Measurements from ENCODE around the gene MAN2B2.
A peak's percentile ranks its signal among the peaks of the same experiment; 100 is the strongest.

Gene MAN2B2

DNA sequence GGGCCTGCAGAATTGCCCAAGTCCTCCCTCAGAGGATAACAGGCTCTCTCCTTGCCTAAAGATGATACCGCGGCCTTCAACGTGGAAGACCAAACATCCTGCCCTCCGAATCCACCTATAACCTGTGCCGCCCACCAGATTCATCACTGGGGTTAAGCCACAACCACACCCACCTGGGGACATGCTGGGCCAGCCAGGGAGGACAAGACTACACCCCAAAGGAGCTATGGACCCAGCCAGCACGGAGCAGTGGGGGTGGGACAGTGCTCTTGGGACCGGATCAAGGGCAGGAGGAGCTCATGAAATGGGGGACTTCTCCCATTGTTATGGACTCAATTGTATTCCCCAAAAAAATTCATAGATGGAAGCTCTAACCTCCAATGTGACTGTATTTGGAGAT lies 6.8 kb upstream of the MAN2B2 start:
- no peak for DNase-seq

- peak; percentile 73 for DNase-seq
Observed at GRCh38 chr4:6568689-6569332, 6.2 kb upstream of the MAN2B2 start.

DNA sequence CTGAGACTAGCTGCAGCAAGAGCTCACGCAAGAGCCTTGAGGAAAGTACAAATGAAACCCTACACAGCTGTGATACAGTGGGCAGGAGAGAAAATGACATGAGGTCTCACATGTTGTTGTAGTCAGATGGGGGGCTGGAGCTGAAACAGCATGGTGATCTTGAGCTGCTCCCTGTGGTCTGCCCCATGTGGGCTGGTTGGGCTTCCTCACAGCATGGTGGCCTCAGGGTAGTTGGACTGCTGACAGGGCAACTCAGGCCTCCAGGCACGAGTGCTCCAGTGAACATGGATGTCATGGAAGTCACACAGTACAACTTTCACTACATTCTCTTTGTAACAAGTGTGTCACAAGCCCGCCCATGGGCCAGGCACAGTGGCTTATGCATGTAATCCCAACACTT lies 3.4 kb upstream of the MAN2B2 start:
- no peak for DNase-seq

DNA sequence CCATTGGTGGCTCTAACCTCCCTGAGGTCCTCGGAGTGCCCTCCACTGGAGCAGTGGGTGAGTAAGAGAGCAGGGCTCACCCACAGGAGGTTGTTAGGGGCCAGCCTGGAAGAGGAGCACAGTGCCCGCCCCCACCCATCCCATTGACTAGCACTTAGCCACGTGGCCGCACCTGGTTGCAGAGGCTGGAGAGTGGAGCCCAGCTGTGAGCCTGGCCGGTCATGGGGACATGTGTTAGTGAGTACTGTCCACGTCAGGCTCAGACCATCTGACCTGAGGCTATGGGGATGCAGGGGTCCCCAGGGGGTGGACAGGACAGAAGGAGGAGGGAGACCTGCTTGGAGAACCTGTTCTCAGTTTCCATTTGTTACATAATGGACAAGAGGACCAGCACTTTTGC lies 1.4 kb upstream of the MAN2B2 start:
- no peak for DNase-seq

GRCh38 chr4:6573986-6574746 lies 823 bp upstream of the MAN2B2 start:
- no peak for DNase-seq

- no peak for DNase-seq
Observed at GRCh38 chr4:6575503-6576240, 683 bp downstream of the MAN2B2 start.

DNA sequence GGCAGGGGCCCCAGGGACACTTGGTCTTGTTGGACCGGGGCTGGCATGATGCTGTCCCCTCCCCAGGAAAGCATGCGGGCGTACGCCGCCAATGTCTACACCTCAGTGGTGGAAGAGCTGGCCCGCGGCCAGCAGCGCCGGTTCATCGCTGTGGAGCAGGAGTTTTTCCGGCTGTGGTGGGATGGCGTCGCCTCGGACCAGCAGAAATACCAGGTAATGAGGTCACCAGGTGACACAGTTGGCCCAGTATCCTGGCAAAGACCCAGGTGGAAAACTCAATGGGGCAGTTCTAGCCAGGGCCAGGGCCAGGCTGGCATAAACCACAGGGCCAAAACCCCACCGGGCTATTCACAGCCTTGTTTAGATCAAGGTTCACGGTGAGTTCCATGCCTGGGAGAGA lies 1.5 kb downstream of the MAN2B2 start:
- no peak for DNase-seq

- no peak for DNase-seq
Observed at GRCh38 chr4:6576932-6577331, 1.9 kb downstream of the MAN2B2 start.

- no peak for DNase-seq
Observed at GRCh38 chr4:6577409-6577808, 2.4 kb downstream of the MAN2B2 start.

- DNase-seq = no peak
Observed at GRCh38 chr4:6578221-6578620, 3.2 kb downstream of the MAN2B2 start.

- no peak for DNase-seq
Observed at GRCh38 chr4:6580353-6580752, 5.4 kb downstream of the MAN2B2 start.

- DNase-seq = no peak
Observed at GRCh38 chr4:6581566-6582121, 6.7 kb downstream of the MAN2B2 start.

DNA sequence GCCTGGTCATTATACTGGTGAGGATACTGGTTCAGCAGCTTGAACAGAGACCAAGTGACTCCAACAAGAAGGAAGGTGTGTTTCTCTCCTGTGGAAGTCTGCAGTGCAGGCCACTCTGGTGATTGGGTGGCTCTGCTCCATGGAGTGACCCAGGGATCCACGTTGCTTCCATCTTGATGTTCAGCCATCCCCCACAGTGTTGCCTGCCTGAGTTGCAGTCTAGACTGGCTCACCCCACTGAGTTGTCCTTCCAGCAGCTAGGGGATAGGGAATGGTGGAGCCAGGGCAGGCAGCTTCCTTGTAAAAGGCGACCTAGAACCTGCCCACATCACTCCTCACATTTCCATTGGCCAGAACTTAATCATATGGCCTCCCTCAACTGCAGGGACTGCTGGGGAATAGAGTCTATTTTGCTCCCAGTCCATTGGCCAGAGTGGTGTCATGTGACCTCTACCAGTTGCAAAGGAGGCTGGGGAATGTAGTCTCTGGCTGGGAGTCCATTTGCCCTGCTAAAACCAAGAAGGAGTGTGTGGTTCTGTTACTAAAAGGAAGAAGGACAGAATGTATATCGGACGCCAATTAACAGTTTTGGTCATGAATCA lies 8.0 kb downstream of the MAN2B2 start:
- peak; percentile 20 for DNase-seq

- no peak for DNase-seq
Observed at GRCh38 chr4:6584865-6585264, 9.9 kb downstream of the MAN2B2 start.

- no peak for DNase-seq
Observed at GRCh38 chr4:6586715-6587325, 11.8 kb downstream of the MAN2B2 start.

DNA sequence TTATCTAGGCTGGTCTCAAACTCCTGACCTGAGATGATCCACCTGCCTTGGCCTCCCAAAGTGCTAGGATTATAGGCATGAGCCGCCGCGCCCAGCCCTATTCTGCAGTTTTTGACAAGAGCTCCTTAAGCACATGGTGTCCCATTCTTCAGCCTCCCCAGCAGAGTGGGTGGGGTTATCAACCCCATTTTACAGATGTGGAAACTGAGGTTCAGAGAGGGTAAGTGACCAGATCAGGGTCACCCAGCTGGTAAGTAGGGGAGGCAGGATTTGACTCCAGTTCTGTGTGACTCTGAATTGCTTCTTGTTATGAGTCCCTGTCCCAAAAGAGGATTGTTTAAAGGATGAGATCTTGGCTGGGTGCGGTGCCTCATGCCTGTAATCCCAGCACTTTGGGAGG lies 14.5 kb downstream of the MAN2B2 start:
- DNase-seq = no peak

DNA sequence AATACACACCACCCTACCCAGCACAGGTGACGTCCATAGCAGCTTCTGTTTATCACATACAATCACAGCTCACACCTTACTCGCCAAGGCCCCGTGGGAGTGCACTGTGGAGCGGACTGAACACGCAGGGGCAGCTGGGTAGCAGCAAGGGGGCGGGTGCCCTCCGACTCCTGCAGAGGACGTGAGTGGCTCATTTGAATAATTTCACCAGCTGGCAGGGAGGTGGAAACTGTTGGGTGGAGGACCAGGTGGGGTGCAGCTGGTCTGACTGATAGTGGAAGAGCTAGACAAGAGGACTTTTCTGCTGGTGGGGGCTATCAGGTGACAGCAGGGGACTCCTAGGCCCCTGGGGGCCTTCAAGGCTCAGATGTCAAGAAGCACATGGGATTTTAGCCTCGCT lies 16.3 kb downstream of the MAN2B2 start:
- no peak for DNase-seq

DNA sequence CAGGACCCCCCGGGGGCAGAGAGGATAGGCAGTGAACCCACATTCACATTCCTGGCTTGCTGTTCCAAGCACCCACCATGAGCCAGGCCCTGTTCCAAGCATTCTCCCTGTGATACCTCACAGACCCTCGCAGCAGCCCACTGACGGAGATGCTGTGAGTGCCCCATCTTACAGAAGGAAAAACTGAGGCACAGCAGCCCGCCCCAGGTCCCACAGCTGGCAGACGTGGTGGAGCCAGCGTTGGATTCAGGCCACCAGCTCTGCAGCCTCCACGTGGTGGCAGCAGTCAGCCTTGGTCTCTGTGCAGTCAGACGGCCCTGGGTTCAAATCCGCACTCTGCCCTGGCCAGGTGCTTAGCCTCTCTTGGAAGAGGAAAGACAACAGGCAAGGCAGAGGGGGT lies 16.8 kb downstream of the MAN2B2 start:
- DNase-seq = no peak

DNA sequence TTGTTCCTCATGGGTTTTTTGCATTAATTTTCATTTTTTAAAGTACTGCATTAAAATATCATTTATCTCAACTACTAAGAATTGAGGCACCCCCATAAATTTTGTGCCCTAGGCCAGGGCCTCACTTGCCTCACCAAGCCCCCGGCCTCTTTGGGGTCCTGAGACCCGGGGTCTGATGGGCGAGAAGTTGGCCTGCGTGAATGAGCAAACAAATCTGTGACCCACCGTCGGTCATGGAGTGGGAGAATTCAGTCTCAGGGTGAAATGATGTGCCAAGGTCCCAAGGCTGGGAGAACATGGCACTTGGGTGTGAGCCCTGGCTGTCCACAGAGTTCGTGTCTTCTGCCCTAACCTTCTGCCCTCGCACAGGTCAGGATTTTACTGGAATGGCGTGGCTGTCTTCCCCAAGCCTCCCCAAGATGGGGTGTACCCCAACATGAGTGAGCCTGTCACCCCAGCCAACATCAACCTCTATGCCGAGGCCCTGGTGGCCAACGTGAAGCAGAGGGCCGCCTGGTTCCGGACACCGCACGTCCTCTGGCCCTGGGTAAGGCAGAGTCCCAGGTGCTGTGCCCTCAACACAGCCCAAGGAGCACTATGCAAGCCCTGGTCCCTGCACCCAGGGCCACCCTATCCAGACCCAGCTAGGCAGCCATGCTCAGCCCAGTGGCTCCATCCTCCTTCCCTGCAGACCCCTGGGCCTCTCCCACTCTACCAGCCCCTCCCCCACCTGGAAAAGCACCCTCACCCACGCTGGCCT lies 18.0 kb downstream of the MAN2B2 start:
- DNase-seq = no peak

GRCh38 chr4:6594341-6594740 lies 19.4 kb downstream of the MAN2B2 start:
- DNase-seq = no peak

- DNase-seq = no peak
Observed at GRCh38 chr4:6594826-6595355, 19.9 kb downstream of the MAN2B2 start.
